IPS-NIHi7 (cell line): ENCODE data around the gene CSNK1E.
A peak's percentile ranks its signal among the peaks of the same experiment; 100 is the strongest.

Experiments
- DNase-seq: peaks from one replicate; pipeline ENCODE4 v3.0.0; 2012; ENCODE audit warnings: mixed read lengths; ENCODE audit errors: extremely low spot score

Gene CSNK1E

GRCh38 chr22:38327805-38328204 lies 10.6 kb upstream of the CSNK1E start:
- no peak for DNase-seq

- DNase-seq: no peak
These were observed 10.2 kb upstream of the CSNK1E start for GRCh38 chr22:38327396-38327795.

GRCh38 chr22:38325587-38325986 lies 8.4 kb upstream of the CSNK1E start:
- DNase-seq: peak; percentile 69

GRCh38 chr22:38320605-38321402 lies 3.6 kb upstream of the CSNK1E start:
- no peak for DNase-seq

- DNase-seq: peak; percentile 62
These were observed 1.9 kb upstream of the CSNK1E start for GRCh38 chr22:38318792-38319773.

GRCh38 chr22:38317995-38318715 lies 922 bp upstream of the CSNK1E start:
- peak; percentile 37 for DNase-seq

GRCh38 chr22:38316364-38317121 lies 690 bp downstream of the CSNK1E start:
- peak; percentile 52 for DNase-seq

- no peak for DNase-seq
These were observed 1.3 kb downstream of the CSNK1E start for GRCh38 chr22:38315823-38316363.

- no peak for DNase-seq
These were observed 2.1 kb downstream of the CSNK1E start for GRCh38 chr22:38314933-38315822.

- no peak for DNase-seq
These were observed 2.9 kb downstream of the CSNK1E start for GRCh38 chr22:38314051-38314932.

GRCh38 chr22:38313384-38313955 lies 3.8 kb downstream of the CSNK1E start:
- no peak for DNase-seq

GRCh38 chr22:38312261-38312800 lies 4.9 kb downstream of the CSNK1E start:
- DNase-seq: no peak

- DNase-seq: no peak
These were observed 6.0 kb downstream of the CSNK1E start for GRCh38 chr22:38311323-38311620.

GRCh38 chr22:38310518-38311322 lies 6.5 kb downstream of the CSNK1E start:
- DNase-seq: no peak

GRCh38 chr22:38309614-38310517 lies 7.4 kb downstream of the CSNK1E start:
- DNase-seq: no peak

GRCh38 chr22:38308791-38309498 lies 8.3 kb downstream of the CSNK1E start:
- DNase-seq: no peak
